BLaER1 treated with 17β-estradiol and CSF1 and Interleukin-3, amounts not matched to agents 10 nM and 100 nM (cell line): Measurements from ENCODE around the gene DMPK.
A peak's percentile ranks its signal among the peaks of the same experiment; 100 is the strongest.

ENCODE experiments used
- H3K27ac ChIP-seq, 11 experiments: shearing (Covaris generic); formaldehyde crosslinking; 2 replicates each; pipeline ENCODE4 v1.8.1; 2022
- H3K27me3 ChIP-seq, 11 experiments: shearing (Covaris generic); formaldehyde crosslinking; 2 replicates each; pipeline ENCODE4 v1.8.1; 2022
- H3K36me3 ChIP-seq, 11 experiments: shearing (Covaris generic); formaldehyde crosslinking; 2 replicates each; pipeline ENCODE4 v1.8.1; 2022
- H3K4me1 ChIP-seq, 10 experiments: shearing (Covaris generic); formaldehyde crosslinking; 2 replicates each; pipeline ENCODE4 v1.8.1; 2022
- H3K4me2 ChIP-seq, 11 experiments: shearing (Covaris generic); formaldehyde crosslinking; 2 replicates each; pipeline ENCODE4 v1.8.1; 2022
- H3K4me3 ChIP-seq, 10 experiments: shearing (Covaris generic); formaldehyde crosslinking; 2 replicates each; pipeline ENCODE4 v1.8.1; 2022
- H3K9ac ChIP-seq, 11 experiments: shearing (Covaris generic); formaldehyde crosslinking; 2 replicates each; pipeline ENCODE4 v1.8.1; 2022
- H3K9me3 ChIP-seq, 11 experiments: shearing (Covaris generic); formaldehyde crosslinking; replicated peaks in 1 of 11; 2 replicates each; pipeline ENCODE4 v1.8.1; 2022
- H4K20me1 ChIP-seq, 11 experiments: shearing (Covaris generic); formaldehyde crosslinking; 2 replicates each; pipeline ENCODE4 v1.8.1; 2022
- Cebpa-rat ChIP-seq, 11 experiments: shearing (Covaris generic); IDR thresholded peaks; 2 replicates each; pipeline ENCODE4 v1.8.1; 2022

DMPK gene

DNA sequence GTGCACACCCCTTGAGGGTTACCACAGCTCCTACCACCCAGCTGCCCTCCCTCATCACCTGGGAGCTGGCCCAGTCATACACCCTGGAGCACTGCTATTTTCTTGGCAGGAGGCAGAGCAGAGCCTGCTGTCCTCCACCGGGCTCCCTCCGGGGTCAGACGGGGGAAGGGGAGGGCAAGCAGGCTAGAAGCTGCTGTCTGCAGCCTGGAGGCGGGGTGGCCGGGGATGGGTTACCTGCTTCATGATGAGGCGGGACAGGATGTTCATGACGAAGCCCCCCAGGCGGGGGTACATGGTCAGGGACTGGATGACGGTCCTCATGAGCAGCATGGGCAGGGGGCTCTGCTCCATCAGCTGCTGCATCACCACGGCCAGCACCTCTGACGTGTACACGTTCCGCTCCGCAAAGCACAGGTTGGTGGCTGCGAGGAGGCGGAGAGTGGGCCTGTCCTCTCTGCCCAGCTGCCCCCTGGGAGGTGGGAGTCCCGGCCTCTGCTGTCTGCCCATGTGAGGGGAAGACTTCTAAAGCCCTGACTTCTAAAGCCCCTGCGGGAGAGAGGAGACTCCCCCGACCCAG, 35.5 kb upstream of the DMPK start:
- H3K27ac ChIP-seq, result peak overlapping the region in 1 of 11 experiments; percentile 23; a peak in 2 of 22 replicates
- no peak overlapping the region for H3K4me3 ChIP-seq
- no peaks in the 10 kb centered on the region for H3K9me3 ChIP-seq
- peaks cover 16 to 60% (median 40%) of the 10 kb centered on the region in 10 experiments for H3K4me1 ChIP-seq
- H3K4me2 ChIP-seq, result peak overlapping the region in 10 of 11 experiments; percentile 19 to 55 (median 44); a peak in 17 of 22 replicates
- H3K36me3 ChIP-seq, result peaks cover 28 to 50% (median 39%) of the 10 kb centered on the region in 11 experiments
- H3K27me3 ChIP-seq, result peaks cover 0 to 15% (median 0%) of the 10 kb centered on the region in 11 experiments; a peak in 3 of 22 replicates
- peaks cover 12 to 76% (median 35%) of the 10 kb centered on the region in 11 experiments; a peak in 18 of 22 replicates for H4K20me1 ChIP-seq
- no peak for TF ChIP-seq Cebpa-rat (IDR thresholded peaks at IDR 0.05)
- H3K9ac ChIP-seq, result peak overlapping the region in 5 of 11 experiments; percentile 9 to 34 (median 24); a peak in 4 of 22 replicates

DNA sequence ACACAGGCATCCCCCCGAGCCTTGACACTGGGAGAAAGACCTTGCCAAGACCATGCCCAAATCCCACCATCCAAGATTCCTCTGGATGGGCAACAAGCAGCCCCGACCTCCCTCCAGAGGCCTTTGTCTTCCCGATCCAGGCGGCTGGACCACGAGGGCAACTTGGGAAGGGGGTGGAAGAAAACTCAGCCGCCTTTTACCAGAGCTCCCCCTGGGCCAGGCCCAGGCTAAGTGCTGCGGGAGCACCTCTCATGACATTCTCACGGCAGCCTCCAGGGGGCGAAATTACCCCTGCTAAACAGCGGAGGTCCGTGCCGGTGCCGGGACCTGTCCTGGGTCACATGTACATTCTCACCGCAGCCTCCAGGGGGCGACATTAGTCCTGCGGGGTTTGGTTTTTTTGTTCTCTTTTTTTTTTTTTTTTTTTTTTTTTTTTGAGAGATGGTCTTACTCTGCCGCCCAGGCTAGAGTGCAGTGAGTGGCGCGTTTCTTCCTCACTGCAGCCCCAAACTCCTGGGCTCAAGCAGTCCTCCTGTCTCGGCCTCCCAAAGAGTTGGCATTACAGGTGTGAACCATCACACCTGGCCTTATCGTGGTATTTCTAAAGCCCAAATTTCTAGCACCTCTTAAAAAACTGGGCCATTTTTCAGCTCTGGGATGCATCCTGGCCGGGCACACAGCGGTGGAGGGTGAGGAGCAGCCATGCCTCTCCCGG, 34.9 kb upstream of the DMPK start:
- Histone ChIP-seq H3K27me3 (peaks cover 0 to 18% (median 0%) of the 10 kb centered on the region in 11 experiments; a peak in 3 of 22 replicates), H4K20me1 (peaks cover 12 to 70% (median 35%) of the 10 kb centered on the region in 11 experiments; a peak in 18 of 22 replicates), H3K36me3 (peaks cover 22 to 44% (median 32%) of the 10 kb centered on the region in 11 experiments), H3K27ac (peak overlapping the region in 3 of 11 experiments; percentile 65 to 69 (median 69); a peak in 4 of 22 replicates), H3K9me3 (no peaks in the 10 kb centered on the region), H3K9ac (peak overlapping the region in 7 of 11 experiments; percentile 24 to 78 (median 73); a peak in 11 of 22 replicates), H3K4me2 (peak overlapping the region; percentile 82 to 94 (median 91)), H3K4me1 (peaks cover 16 to 61% (median 40%) of the 10 kb centered on the region in 10 experiments), H3K4me3 (no peak overlapping the region)
- no peak for TF ChIP-seq Cebpa-rat (IDR thresholded peaks at IDR 0.05)

DNA sequence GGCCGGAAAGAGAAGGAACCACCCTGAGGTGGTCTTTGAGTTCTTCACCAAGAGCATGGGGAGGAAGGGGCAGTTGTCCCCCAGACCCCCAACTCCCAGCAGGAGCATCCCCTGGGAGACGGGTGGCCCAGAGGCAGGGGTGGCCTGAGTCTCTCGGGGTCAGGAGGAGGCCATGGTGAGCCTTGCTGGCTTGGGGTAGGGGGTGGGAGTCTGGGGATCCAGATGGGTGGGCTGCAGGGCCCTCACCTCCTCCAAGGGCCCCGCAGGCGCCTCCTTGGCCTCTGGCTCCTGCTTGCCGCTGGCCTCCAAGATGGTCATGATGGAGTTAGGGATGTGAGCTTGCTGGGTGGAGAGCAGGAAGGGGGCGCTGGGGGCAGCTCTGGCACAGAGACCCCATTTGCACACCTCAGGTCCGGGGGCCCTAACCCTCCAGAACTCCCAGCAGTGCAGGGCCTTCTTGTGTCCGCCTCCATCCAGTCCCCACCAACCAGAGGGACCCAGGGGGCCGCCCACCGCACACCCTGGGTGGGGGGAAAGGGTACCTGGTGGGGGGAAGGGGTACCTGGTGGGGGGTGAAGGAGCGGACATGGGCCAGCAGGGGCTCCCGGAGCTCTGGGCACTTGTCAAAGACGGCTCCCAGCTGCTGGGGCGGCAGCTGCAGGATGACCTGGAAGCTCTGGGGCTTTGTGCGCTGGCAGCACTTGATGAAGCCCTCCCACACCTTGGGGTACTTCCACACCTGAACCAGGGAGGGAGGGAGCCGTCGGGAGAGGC, 34.1 kb upstream of the DMPK start:
- Histone ChIP-seq H3K27me3 (peaks cover 0 to 18% (median 0%) of the 10 kb centered on the region in 11 experiments; a peak in 3 of 22 replicates), H3K9me3 (no peaks in the 10 kb centered on the region), H3K4me2 (peak overlapping the region; percentile 82 to 94 (median 91)), H4K20me1 (peaks cover 12 to 66% (median 34%) of the 10 kb centered on the region in 11 experiments; a peak in 18 of 22 replicates), H3K27ac (peak overlapping the region in 8 of 11 experiments; percentile 49 to 70 (median 66); a peak in 16 of 22 replicates), H3K36me3 (peaks cover 18 to 37% (median 27%) of the 10 kb centered on the region in 11 experiments; a peak in 21 of 22 replicates), H3K9ac (peak overlapping the region in 10 of 11 experiments; percentile 61 to 78 (median 74); a peak in 18 of 22 replicates), H3K4me1 (peaks cover 16 to 58% (median 40%) of the 10 kb centered on the region in 10 experiments), H3K4me3 (peak overlapping the region in 9 of 10 experiments; percentile 48 to 74 (median 62); a peak in 19 of 20 replicates)
- no peak for TF ChIP-seq Cebpa-rat (IDR thresholded peaks at IDR 0.05)

DNA sequence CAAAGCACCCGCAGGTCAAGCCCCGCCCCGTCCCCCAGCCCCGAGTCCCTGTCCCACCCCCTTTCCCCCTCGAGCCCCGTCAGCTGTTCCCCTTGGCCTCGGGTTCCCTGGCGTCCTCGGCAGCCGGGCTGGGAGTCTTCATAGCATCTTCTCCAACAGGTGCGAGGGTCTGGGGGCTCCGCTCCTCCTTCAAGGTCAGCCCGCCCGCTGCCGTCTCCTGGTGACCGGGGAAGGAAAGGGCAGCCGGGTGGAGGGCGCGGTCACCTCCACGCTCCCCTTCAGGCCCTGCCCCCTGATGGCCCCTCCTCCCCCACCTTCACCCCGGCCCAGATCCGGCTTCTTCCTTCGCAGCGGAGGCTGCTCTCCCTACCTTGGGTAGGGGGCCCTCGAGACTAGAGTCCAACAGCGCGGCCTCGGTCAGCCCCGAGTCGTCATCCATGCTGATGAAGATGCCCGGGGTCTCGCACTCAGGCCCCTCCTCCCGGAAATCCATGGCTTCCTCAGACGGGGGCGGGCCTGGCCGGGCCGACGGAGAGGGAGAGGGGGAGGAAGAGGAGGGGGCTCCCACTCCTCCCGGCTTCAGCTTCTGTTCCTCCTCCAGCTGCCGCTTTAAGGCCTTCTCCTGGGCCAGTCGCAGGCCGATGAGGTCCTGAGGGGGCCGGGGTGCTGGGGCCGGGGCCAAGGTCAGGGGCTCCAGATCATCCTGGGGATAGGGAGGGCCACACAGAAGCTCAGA, 33.4 kb upstream of the DMPK start:
- peaks cover 0 to 18% (median 0%) of the 10 kb centered on the region in 11 experiments; a peak in 3 of 22 replicates for H3K27me3 ChIP-seq
- H3K9me3 ChIP-seq, result no peaks in the 10 kb centered on the region
- peak overlapping the region; percentile 82 to 94 (median 91) for H3K4me2 ChIP-seq
- no peak for TF ChIP-seq Cebpa-rat (IDR thresholded peaks at IDR 0.05)
- peak overlapping the region in 9 of 11 experiments; percentile 42 to 70 (median 65); a peak in 17 of 22 replicates for H3K27ac ChIP-seq
- peaks cover 17 to 60% (median 46%) of the 10 kb centered on the region in 10 experiments for H3K4me1 ChIP-seq
- H4K20me1 ChIP-seq, result peaks cover 12 to 59% (median 33%) of the 10 kb centered on the region in 11 experiments; a peak in 18 of 22 replicates
- H3K4me3 ChIP-seq, result peak overlapping the region; percentile 32 to 74 (median 62)
- peak overlapping the region; percentile 61 to 78 (median 73); a peak in 21 of 22 replicates for H3K9ac ChIP-seq
- H3K36me3 ChIP-seq, result peaks cover 13 to 31% (median 21%) of the 10 kb centered on the region in 11 experiments; a peak in 20 of 22 replicates

DNA sequence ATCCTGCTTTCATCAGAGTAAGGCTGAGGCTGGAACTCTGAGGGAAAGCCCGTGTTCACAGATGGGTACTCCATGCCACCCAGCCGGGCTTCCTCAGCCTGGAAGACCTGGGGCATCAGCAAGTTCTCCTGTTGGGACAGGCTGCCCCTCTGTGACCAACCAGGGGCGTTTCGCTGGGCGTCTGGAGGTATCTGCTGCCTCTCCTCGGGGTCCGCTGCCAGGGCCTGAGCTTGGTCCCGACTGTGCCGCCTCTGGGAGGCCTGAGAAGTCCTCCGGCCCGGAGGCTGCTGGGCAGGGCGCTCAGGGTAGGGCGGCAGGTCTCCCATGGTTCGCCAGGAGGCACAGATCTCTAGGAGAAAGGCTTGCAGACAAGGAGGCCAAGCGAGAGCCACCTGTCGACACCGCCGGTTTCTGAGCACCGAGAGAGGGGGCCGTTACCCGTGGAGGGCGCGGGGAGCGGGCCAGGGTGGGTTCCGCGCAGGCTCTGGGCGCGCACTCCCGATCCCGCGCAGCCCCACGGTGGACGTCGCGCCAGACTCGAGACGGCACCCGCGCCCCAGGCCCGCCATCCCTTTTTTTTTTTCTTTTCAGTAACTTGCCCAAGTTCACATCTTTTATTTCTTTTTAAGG, 32.7 kb upstream of the DMPK start, which contains the start of gene RSPH6A:
RSPH6A (minus strand) TSS at position 458 of the 630 bp plus-strand sequence; CDS start at position 326, 132 bp downstream.
- Histone ChIP-seq H4K20me1 (peaks cover 12 to 52% (median 29%) of the 10 kb centered on the region in 11 experiments; a peak in 18 of 22 replicates), H3K4me3 (peak within 1 kb of the TSS; percentile 32 to 74 (median 62)), H3K27me3 (peaks cover 0 to 18% (median 0%) of the 10 kb centered on the region in 11 experiments; a peak in 3 of 22 replicates), H3K27ac (peak within 1 kb of the TSS in 9 of 11 experiments; percentile 42 to 70 (median 65); a peak in 17 of 22 replicates), H3K36me3 (peaks cover 7 to 24% (median 14%) of the 10 kb centered on the region in 11 experiments; a peak in 18 of 22 replicates), H3K4me2 (peak within 1 kb of the TSS; percentile 82 to 94 (median 91)), H3K9ac (peak within 1 kb of the TSS; percentile 61 to 78 (median 73); a peak in 21 of 22 replicates), H3K9me3 (no peaks in the 10 kb centered on the region), H3K4me1 (peaks cover 24 to 65% (median 52%) of the 10 kb centered on the region in 10 experiments)
- no peak for TF ChIP-seq Cebpa-rat (IDR thresholded peaks at IDR 0.05)

DNA sequence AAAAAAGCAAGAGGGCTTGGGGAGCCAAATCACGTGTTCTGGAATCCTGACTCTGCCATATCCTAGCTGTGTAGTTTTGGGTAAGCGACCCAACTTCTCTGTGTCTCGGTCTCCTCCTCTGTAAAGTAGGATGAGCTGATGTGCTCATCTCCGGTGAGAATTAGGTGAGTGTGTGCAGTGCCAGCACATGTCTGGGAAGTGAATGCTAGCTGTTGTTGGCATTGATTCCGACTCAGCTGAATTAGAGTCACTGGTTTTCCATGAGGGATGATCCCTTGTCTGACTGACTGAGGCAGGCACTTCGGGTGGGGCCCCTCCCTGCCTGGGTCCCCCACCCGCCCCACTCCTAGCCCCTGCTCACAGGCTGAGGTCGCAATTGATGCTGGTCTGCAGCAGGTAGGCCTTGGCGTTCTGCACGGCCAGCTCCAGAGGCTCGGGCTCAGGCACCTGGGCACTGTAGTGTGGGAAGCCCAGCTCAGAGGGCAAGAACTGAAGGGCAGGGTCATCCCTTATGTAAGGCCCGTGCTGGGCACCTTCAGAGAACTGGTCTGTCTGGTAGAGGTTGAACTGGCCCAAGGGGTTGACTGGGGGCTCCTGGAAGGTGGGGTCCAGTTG, 32.0 kb upstream of the DMPK start:
- peak overlapping the region; percentile 82 to 94 (median 91); a peak in 17 of 22 replicates for H3K4me2 ChIP-seq

More for the DNA sequence above, 32.0 kb upstream of the DMPK start:
- no peak overlapping the region; a peak in 1 of 20 replicates for H3K4me3 ChIP-seq
- peaks cover 0 to 18% (median 0%) of the 10 kb centered on the region in 11 experiments; a peak in 3 of 22 replicates for H3K27me3 ChIP-seq
- H3K36me3 ChIP-seq, result peaks cover 0 to 17% (median 7%) of the 10 kb centered on the region in 11 experiments; a peak in 8 of 22 replicates
- peaks cover 31 to 72% (median 58%) of the 10 kb centered on the region in 10 experiments for H3K4me1 ChIP-seq
- H4K20me1 ChIP-seq, result peaks cover 12 to 45% (median 26%) of the 10 kb centered on the region in 11 experiments; a peak in 18 of 22 replicates
- no peak for TF ChIP-seq Cebpa-rat (IDR thresholded peaks at IDR 0.05)
- peak overlapping the region in 3 of 11 experiments; percentile 70 to 78 (median 75); a peak in 2 of 22 replicates for H3K9ac ChIP-seq
- no peaks in the 10 kb centered on the region for H3K9me3 ChIP-seq
- no peak overlapping the region for H3K27ac ChIP-seq
